ENCODE measurements around the gene SPACA5.
A peak's percentile ranks its signal among the peaks of the same experiment; 100 is the strongest.
"Not testable (repeated sequence)": the region's sequence is repeated elsewhere in the genome, so short reads cannot be mapped to it uniquely, and the experiment has no call there.

Gene SPACA5

GRCh38 chrX:48002319-48002718 is 4.5 kb upstream of the SPACA5 start:
- no peaks in the 10 kb centered on the region for H3K36me3 ChIP-seq

GRCh38 chrX:48002929-48003328 is 3.9 kb upstream of the SPACA5 start:
- H3K27me3 ChIP-seq: no peaks in the 10 kb centered on the region
- no peak for TF ChIP-seq CTCF (IDR thresholded peaks at IDR 0.05)
- peak overlapping the region; percentile 90 for H3K27ac ChIP-seq
- peak overlapping the region; percentile 67 for H3K4me3 ChIP-seq (ENCODE audit: low read depth in 1 of 2, low read length in 1 of 2)
- H3K4me1 ChIP-seq (ENCODE audit: control insufficient read depth in 1 of 2, insufficient read depth in 1 of 2, low read depth in 1 of 2, low read length in 1 of 2): peaks cover 14 to 15% of the 10 kb centered on the region in 2 experiments
- H3K9me3 ChIP-seq: no peaks in the 10 kb centered on the region
- no peaks in the 10 kb centered on the region for H3K36me3 ChIP-seq

More at GRCh38 chrX:48002319-48002718, 4.5 kb upstream of the SPACA5 start:
- Histone ChIP-seq H3K9me3 (no peaks in the 10 kb centered on the region), H3K4me3 (ENCODE audit: low read depth in 1 of 2, low read length in 1 of 2) (no peak overlapping the region), H3K27ac (peak overlapping the region; percentile 90), H3K4me1 (ENCODE audit: control insufficient read depth in 1 of 2, insufficient read depth in 1 of 2, low read depth in 1 of 2, low read length in 1 of 2) (peaks cover 14 to 15% of the 10 kb centered on the region in 2 experiments), H3K27me3 (no peaks in the 10 kb centered on the region)
- TF ChIP-seq CTCF (IDR thresholded peaks at IDR 0.05): no peak

- Histone ChIP-seq H3K4me3 (ENCODE audit: low read depth in 1 of 2, low read length in 1 of 2) (peak overlapping the region; percentile 67), H3K27me3 (no peaks in the 10 kb centered on the region), H3K4me1 (ENCODE audit: control insufficient read depth in 1 of 2, insufficient read depth in 1 of 2, low read depth in 1 of 2, low read length in 1 of 2) (peaks cover 14 to 15% of the 10 kb centered on the region in 2 experiments), H3K36me3 (no peaks in the 10 kb centered on the region), H3K27ac (peak overlapping the region; percentile 90), H3K9me3 (no peaks in the 10 kb centered on the region)
- no peak for TF ChIP-seq CTCF (IDR thresholded peaks at IDR 0.05)
These were observed 3.4 kb upstream of the SPACA5 start for GRCh38 chrX:48003367-48003757.

- H3K27ac ChIP-seq: peak within 1 kb of the TSS; percentile 90
- H3K9me3 ChIP-seq: no peaks in the 10 kb centered on the region
- H3K4me1 ChIP-seq (ENCODE audit: control insufficient read depth in 1 of 2, insufficient read depth in 1 of 2, low read depth in 1 of 2, low read length in 1 of 2): peaks cover 14 to 15% of the 10 kb centered on the region in 2 experiments
- TF ChIP-seq CTCF (IDR thresholded peaks at IDR 0.05): peak; percentile 13
- H3K27me3 ChIP-seq: no peaks in the 10 kb centered on the region
- H3K4me3 ChIP-seq (ENCODE audit: low read depth in 1 of 2, low read length in 1 of 2): peak within 1 kb of the TSS; percentile 67
- H3K36me3 ChIP-seq: no peaks in the 10 kb centered on the region
These were observed 2.9 kb upstream of the SPACA5 start, which contains the start of gene ZNF182 for GRCh38 chrX:48003758-48004457. TSS of gene ZNF182 (minus strand) at chrX:48003989. CDS start at chrX:48002609, 1,380 bp downstream.

GRCh38 chrX:48009445-48009960 is 2.7 kb downstream of the SPACA5 start:
- H3K27me3 ChIP-seq; H3K4me3 ChIP-seq (ENCODE audit: low read depth in 1 of 2, low read length in 1 of 2); H3K36me3 ChIP-seq; H3K4me1 ChIP-seq (ENCODE audit: control insufficient read depth in 1 of 2, insufficient read depth in 1 of 2, low read depth in 1 of 2, low read length in 1 of 2); H3K27ac ChIP-seq; H3K9me3 ChIP-seq: not testable (repeated sequence)

- H3K36me3 ChIP-seq; H3K4me1 ChIP-seq (ENCODE audit: control insufficient read depth in 1 of 2, insufficient read depth in 1 of 2, low read depth in 1 of 2, low read length in 1 of 2); H3K9me3 ChIP-seq; H3K27ac ChIP-seq; H3K4me3 ChIP-seq (ENCODE audit: low read depth in 1 of 2, low read length in 1 of 2); H3K27me3 ChIP-seq: not testable (repeated sequence)
These were observed 10.0 kb downstream of the SPACA5 start for GRCh38 chrX:48016583-48017310.

GRCh38 chrX:48019892-48020291 is 13.1 kb downstream of the SPACA5 start:
- H3K9me3 ChIP-seq; H3K36me3 ChIP-seq; H3K27ac ChIP-seq; H3K4me3 ChIP-seq (ENCODE audit: low read depth in 1 of 2, low read length in 1 of 2); H3K4me1 ChIP-seq (ENCODE audit: control insufficient read depth in 1 of 2, insufficient read depth in 1 of 2, low read depth in 1 of 2, low read length in 1 of 2); H3K27me3 ChIP-seq: not testable (repeated sequence)

- H3K4me3 ChIP-seq (ENCODE audit: low read depth in 1 of 2, low read length in 1 of 2): peak overlapping the region; percentile 58 to 65
- not testable (repeated sequence) for H3K4me1 ChIP-seq (ENCODE audit: control insufficient read depth in 1 of 2, insufficient read depth in 1 of 2, low read depth in 1 of 2, low read length in 1 of 2); H3K27ac ChIP-seq; H3K36me3 ChIP-seq; H3K9me3 ChIP-seq; H3K27me3 ChIP-seq
These were observed 13.7 kb downstream of the SPACA5 start for GRCh38 chrX:48020472-48020871.

Data from neutrophil (primary cell).